Effector CD4-positive, alpha-beta T cell (primary cell): ENCODE results near the gene MTR.
"Not testable (repeated sequence)": the region's sequence is repeated elsewhere in the genome, so short reads cannot be mapped to it uniquely, and the experiment has no call there.

Experiments used
- DNase-seq: peaks from one replicate; pipeline ENCODE4 v3.0.0-alpha.2; 2020

Gene MTR

DNA sequence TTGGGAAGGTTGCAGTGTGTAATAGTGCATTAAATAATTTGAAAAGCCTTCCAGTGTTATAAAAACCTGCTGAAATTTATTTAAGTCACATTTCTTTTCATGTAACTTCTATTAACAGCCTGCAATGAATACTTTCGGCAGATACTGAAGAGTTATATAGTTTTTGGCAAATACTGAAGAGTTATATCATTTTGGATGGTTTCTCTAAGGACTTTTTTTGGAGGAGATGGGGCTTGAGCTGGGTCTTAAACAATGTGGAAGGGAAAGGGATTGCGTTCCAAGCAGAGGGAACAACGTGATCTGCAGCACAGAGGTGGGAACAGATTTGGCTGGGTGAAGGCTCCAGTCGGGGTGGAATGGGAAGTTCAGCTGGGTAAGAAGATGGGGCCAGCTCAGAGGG, 39.8 kb downstream of the MTR start:
- DNase-seq = no peak

DNA sequence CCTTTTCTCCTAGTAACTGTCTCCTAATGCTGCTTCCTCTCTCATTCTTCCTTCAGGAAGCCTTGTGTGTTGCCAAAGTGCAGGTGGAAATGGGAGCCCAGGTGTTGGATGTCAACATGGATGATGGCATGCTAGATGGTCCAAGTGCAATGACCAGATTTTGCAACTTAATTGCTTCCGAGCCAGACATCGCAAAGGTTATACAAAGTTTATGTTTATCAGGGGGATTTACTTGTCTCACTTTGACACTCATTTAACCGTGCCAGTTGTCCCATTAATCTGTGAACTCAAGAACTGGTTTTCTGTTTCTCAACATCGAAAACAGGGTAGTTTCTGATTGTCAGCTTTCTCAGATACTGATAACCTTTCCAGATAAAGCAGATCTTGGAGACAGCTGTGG, 40.4 kb downstream of the MTR start:
- no peak for DNase-seq

DNA sequence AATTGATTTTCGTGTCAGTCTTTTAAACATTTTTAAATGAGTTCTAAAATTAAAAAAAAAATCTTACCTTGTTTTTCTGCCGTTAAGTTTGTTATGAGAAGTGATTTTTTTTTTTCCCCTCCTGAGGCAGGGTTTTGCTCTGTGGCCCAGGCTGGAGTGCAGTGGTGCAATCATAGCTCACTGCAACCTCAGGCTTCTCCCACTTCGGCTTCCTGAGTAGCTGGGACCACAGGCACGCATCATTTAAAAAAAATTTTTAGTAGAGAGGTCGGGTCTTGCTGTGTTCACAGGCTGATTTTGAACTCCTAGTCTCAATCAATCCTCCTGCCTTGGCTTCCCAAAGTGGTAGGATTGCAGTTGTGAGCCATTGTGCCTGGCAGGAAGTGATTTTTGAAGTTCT, 41.1 kb downstream of the MTR start:
- no peak for DNase-seq

DNA sequence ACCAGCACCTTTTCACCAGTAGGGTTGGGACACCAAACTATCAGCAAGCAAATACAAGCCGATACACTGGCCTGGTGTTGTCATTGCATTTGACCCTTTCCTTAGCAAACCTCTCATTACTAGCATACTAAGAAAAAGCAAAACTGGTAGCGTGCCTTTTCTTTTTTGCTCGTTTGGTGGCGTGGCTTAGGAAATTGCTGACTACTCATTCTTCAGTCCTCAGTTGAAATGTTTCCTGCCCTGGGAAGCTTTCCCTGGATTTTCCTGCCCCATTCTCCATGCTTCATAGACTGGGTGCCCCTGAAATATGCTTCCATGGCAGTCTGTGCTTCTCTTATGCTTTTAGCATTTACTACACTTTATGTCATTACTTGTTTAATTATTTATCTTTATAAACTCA, 42.0 kb downstream of the MTR start:
- no peak for DNase-seq

DNA sequence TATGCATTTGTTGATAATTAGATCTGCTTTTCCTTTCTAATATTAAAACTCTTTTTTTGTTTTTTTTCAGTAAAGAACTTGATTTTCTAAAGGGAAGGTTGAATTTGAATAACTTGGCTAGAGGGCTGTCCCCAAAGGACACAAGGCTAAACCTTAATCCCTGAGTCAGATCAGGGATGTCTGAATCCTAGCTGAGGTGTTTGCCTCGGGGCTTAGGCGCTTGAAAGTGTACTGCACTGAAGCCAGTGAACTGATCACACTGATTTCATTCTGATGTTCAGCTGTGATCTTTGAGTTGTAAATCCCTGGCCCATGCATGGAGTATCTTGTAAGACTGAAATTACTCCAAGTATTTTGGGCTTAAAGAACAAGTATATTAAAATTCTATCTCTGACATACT, 42.8 kb downstream of the MTR start:
- no peak for DNase-seq

DNA sequence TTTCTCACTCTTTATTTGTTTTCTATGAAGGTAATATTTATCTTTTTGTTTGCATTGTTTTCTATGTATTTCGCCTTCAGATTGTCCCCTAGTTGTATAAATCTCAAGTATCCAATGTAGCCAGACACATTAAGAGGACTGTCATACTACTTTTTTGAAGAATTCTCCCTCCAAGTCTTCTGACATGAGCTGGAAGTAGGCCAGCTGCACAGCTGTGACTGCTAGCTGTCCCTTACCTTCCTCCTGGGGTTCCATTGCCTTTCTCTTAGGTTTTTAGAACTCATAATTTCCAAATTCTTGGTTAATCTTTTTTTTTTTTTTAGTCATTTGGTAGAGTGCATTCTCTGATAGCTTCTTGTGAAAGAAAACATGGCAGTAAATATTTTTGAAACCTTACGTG, 46.2 kb downstream of the MTR start:
- DNase-seq = no peak

DNA sequence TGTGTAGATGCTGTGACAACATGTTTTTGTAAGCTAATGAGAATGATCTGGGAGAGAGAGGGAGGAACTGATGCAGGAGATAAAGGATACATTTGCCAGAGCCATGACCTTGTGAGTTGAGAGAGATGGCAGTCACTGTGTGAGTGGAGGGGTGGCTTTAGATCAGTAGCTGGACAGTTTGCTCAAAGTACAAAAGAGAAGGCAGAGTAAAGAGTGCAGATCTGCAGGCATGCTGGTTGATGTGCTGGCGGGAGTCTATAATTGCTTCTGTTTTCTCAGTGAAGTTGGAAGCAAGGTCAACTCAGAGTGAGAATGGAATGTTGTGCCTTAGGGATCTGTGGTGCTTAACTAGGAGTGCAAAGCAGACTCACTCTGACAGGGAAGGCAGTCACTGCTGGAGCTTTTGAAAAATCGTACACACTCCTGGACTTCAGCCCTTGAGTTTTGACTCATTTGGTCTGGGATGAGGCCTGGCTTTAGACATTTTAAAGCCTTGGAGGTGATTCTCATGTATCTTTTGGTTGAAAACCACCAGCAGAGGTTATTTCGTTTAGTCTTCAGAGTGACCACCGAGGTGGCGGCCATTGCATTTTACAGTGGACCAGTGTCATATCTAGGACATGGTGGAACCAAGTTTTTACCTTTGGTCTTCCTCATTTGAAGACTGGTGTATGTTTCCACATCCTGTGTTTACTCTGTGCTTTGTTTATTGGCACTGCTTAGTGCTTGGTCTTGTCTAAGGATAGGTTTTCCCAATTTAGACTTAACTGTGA, 49.6 kb downstream of the MTR start:
- no peak for DNase-seq

DNA sequence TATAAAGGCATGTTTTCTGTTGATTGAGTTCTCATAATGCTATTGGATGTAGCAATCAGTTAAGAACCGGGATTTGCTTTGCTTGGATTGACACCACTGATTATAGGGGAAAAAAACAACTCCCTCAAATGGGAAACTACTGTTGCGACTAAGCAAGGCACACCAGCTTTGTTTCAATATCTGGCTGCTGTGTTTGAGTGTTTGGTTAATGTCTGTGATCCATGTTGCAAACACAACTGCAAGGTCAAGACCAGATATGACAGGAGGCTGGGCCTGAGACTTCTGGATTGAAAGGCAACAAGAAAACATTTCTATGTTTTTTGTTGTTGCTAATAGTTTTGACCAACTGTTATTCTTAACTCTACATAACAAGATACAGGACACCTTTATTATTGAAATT, 50.7 kb downstream of the MTR start:
- DNase-seq = no peak

DNA sequence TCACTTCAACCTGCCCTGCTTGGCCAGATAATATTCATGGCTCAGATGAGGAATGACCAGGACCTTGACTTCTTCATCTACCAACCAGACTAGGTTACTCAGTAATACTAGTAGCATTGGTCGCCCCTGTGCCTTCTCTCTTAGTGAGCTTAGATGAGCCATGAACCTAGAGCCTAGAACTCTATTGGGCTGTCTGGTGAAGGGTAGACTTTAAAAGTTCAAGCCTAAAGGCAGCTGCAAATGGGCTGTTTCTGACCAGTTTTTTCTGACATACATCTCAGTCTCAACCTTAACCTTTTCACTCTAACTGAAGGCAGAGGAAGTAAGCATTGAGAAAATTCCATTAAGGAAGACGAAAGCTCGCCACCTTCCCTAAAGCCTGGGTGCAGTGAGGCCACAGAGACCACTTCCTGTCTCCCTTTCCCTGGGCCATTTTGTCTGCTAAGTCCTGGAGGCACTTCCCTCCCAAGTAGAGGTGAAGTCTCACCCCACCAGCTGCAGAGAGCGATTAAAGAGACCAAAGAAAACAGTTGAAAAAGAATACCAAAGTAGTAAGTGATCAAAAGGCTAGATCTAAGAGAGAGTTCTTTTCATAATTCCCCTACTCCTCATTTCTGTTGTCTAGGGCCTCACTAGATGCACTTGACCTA, 53.3 kb downstream of the MTR start:
- no peak for DNase-seq

DNA sequence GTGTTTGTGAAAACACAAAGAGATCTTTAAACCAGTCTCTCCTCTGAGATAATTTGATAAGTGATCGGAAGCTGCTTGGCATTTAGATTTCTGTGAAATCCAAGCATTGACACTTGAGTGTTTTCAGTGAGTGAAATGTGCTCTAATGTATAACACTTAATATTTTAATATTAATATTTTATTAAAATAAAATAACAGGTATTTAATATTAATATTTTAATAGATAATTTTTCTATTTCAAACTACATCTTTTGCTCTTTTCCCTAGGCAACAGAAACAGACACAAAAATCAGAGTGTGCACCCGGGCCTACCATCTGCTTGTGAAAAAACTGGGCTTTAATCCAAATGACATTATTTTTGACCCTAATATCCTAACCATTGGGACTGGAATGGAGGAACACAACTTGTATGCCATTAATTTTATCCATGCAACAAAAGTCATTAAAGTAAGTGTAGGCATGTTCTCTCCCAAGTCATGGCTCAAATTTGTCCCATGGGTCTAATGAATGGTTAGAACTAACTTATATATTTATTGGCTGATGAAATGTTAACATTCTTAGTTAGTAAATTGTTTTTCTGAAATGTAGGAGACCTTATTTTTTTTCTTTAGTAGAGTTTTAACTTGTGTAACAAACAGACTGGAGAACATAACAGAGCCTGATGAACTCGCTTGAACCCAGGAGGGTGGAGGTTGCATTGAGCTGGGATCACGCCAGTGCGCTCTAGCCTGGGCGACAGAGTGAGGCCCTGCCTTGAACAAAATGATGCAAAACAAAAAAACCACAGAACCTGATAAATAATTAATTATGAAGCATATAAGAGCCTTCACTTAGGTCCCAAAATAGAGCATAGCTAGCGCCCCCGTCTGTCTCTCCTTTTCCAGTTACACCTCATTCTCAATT, 55.2 kb downstream of the MTR start:
- DNase-seq = no peak

DNA sequence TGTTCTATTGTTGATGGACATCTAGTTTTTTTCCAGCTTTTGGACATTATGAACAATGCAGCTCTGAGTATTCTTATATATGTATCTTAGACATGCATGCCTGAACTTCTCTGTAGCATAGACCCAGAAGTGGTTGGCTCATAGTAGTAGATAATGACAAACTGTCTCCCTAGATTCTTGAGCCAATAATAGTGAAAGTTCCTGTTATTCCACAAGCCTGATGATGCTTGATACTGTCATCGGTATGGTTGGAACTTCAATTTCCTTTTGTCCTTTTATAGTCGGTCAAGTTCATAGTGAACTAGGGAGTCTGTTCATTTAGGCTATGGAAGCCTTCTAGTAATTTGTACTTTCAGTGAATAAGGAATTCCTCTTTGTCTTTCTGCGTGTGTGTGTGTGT, 56.8 kb downstream of the MTR start:
- DNase-seq = no peak

DNA sequence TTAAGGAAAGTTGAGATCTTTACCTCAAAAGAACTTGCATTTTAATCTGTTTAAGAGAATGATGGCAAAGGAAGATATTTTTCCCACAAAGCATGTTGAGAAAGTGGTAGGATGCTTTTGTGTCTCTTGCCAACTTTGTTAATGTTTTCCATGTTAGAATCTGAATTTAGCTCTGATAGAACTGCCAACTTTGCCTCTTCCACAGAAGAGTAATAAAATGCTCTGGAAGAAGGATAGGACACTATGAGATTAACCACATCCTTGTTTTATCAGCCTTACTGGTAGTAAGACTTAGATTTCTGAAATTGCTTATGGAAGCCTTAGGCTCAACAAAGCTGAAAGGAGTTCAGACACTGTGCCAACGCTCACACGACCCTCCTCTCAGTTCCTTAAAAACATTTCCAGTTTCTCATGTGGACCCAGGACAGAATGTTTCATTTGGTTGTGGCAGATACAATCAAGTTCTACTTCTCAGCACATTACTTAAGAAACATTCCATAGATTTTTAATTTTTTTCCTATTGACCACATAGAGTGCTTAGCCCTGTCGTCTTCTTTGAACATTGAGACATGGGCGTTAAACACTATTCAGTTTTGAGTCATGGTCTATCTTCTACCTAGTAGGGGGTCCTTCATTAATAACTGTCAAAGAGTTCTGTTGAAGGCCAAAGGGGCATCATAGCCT, 59.0 kb downstream of the MTR start:
- no peak for DNase-seq

DNA sequence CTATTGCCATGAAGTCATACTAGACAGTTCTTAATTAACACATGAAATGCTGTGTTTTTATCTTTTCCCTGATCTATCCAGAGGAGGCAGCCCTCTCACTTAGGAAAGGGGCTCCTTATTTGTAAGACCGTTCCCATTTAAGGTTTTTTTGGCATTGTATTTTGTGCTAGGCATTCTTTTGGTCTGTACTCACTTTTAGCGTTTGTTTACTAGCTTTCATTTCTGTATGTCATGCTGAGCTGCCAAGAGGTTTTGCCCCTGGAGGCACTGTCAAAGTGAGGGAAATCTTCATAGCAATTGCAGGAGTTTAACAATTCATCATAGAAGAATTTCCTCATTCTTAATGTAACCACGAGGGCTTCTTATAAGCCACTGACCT, 59.5 kb downstream of the MTR start:
- no peak for DNase-seq

DNA sequence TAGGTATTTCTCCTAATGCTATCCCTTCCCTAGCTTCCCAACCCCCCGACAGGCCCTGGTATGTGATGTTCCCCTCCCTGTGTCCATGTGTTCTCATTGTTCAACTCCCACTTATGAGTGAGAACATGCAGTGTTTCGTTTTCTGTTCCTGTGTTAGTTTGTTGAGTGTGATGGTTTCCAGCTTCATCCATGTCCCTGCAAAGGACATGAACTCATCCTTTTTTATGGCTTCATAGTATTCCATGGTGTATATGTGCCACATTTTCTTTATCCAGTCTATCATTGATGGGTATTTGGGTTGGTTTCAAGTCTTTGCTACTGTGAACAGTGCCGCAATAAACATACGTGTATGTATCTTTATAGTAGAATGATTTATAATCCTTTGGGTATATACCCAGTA, 61.6 kb downstream of the MTR start:
- not testable (repeated sequence) for DNase-seq

DNA sequence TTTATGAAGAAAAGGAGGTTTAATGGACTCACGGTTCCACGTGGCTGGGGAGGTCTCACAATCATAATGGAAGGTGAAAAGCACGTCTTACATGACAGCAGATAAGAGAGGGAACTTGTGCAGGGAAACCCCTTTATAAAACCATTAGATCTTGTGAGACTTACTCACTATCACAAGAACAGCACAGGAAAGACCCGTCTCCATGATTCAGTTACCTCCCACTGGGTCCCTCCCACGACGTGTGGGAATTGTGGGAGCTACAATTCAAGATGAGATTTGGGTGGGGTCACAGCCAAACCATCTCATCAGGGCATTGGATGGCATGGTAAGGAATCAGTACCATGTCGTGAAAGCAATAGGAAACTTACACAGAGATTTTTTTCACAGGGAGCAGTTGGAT, 63.1 kb downstream of the MTR start:
- no peak for DNase-seq

DNA sequence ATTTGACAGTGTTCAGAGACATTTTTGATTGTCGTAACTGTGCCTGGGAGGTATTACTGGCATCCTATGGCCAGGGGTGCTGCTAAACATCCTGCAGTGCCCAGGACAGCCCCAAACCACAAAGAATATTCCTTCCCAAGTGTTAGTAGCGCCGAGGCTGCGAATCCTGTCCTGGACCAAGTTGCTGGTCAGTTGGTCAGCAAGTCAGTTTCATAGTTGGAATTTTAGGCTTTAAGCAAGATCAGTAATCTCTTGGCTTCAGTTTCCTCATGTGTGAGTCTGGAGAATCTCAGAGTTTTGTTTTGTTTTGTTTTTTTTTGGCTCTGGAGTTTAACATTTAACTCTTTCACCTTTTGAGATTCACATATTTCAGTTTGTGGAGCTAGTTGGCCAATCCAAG, 65.0 kb downstream of the MTR start:
- DNase-seq = no peak

DNA sequence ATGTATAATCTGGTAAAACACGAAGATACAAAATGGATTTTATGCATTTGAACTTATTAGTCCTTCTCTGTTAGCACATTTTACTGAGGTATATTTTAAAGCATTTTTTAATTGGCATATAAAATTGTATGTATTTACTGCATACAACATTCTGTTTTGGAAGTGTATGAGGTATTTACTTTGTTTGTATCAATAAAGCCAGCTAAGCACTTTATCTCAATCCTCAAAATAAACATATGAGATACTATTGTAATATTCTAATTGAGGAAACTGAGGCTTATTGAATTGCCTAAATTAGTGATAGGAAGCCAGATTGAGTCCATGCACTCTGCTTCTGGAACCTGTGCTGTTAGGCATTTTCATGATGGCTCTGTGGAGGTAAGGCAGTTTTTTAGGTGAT, 65.6 kb downstream of the MTR start:
- DNase-seq = no peak

DNA sequence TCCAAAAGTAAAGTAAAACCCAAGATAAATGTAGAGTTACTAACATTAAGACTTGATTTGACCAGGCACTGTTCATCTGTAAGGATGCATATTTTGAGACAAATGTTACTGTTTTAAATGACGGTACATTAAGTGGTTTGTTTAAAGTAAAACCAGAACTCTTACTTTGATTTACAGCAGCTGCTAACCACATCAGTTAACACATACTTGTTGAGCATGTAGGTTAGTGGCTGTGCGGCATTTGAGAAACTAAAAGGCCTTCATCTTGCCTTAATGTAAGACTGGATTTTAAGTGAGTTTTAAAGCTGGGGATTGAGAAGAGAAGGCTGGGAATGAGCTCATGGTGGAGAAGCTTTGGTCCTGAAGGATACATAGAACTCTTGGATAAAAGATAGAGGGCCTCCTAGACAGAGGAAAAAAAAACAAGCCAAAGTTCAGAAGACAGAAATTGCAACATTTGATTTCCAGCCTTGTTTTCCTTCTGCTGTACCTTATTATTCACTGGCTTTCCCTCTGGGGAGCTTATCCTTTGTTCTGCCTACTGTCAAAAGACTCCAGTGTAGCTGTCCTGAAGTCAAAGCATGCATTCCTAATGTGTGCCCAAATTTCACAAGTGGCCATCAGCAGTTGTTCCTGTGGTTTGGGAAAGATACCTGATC, 66.6 kb downstream of the MTR start:
- DNase-seq = no peak

DNA sequence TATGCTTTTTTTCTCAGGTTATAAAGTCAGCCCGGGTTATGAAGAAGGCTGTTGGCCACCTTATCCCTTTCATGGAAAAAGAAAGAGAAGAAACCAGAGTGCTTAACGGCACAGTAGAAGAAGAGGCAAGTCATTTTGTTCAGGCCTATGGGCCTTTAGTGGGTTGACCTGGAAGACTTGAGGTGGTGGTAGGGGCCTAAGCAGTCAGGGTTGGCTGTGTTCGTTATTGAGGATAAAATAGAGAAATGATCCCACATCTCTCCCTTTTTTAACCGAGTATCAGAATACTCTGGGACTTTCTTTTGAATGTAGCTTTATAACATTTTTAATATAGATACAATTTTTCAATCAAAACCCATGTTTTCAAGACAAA, 67.1 kb downstream of the MTR start:
- DNase-seq = no peak

DNA sequence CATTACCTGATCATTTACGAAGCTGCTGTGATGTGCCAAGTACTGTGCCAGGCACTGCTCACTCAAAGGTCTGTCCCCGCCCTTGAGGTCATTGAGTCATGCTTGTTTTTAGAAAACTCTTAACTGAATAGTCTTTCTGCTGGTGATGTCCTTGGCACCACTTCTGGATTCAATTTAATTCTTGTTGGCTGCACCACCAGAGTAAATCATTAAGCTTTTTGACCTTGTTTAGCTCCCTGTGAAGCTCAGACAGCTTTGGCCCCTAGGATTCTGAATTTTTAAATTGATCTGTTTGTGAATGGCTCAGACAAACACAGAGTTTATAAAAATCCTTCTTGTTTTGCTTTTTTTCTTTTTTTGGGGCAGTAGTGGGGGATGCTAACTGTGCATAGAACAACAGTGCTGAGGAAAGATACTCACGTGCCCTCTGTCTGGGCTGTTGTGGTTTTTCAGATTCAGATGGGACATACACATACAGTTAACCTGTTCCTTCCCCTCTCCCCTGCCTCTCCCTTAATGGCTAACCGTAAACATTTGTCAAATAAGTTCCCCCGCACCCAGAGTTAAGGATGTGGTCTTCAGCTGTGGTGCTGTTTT, 67.6 kb downstream of the MTR start:
- no peak for DNase-seq

DNA sequence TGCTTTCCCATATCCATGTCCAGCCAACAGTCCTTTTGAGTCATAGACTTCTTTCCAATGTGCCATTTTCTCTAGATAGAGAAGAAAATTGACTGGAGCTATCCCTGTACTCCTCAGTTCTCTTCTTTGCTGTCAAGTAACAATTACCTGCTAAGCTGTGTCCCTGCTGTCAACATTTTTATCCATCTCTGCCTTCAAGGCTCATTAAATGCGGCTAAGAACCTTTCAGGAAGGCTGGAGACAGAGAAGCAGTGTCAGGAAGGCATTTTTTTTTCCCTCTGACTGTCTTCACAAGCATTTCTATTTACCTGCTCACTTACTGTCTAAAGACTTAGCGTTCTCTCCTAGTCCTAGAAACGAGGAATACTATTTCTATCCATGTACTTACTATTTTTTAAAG, 69.1 kb downstream of the MTR start:
- no peak for DNase-seq
